ENCODE results near the gene HMG20A. TPM values are rescaled to one million over a fixed set of nuclear protein-coding genes. Genes with fewer than 3 reads are reported as not detected.

Gene HMG20A
- total RNA-seq, 2 donors from 2014 or later: 15.9 to 51.4 TPM

DNA sequence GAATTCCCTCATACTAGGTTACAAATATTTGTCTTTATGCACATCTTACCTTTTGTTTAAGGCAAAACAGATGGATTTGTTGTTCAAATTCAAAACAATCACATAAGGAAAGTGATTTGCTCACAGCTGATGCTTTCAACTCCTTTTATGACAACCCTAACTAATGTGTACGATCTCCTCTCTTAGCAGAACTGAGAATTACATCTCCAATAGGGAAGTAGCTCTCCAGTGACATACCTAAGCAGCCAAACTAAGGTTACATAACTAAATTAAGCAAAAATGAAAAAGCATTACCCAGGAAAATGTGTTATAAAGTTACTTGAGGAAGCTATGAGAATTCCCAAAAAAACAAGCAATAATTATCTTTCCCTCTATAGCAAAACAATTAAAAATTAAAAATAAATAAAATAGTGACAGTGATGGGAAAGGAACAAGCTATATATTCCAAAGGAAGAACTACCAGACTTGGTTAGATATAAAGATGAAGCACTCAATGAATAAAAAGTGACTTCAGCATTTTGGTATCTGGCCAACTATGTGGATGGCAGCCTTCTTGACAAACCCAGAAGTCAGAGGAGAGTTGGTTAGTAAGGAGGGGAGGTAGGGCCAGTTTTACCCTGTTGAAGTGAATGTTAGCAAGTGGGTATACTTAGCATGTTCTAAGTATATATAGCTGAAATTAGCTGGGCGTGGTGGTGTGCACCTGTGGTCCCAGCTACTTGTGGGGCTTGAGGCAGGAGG lies 33.2 kb upstream of the HMG20A start:
- Histone ChIP-seq H3K27ac (no peak overlapping the region), H3K4me1 (replicated peaks) (no peaks in the 10 kb centered on the region), H3K27me3 (replicated peaks; ENCODE audit: insufficient read depth) (no peaks in the 10 kb centered on the region), H3K4me3 (no peak overlapping the region), H3K36me3 (no peaks in the 10 kb centered on the region), H3K9me3 (no peaks in the 10 kb centered on the region)
- WGBS: 80% methylated on average over 2 of the region's 2 CpGs
- no peak for TF ChIP-seq POLR2AphosphoS5 (IDR thresholded peaks at IDR 0.05)
- TF ChIP-seq, protein P1, sequence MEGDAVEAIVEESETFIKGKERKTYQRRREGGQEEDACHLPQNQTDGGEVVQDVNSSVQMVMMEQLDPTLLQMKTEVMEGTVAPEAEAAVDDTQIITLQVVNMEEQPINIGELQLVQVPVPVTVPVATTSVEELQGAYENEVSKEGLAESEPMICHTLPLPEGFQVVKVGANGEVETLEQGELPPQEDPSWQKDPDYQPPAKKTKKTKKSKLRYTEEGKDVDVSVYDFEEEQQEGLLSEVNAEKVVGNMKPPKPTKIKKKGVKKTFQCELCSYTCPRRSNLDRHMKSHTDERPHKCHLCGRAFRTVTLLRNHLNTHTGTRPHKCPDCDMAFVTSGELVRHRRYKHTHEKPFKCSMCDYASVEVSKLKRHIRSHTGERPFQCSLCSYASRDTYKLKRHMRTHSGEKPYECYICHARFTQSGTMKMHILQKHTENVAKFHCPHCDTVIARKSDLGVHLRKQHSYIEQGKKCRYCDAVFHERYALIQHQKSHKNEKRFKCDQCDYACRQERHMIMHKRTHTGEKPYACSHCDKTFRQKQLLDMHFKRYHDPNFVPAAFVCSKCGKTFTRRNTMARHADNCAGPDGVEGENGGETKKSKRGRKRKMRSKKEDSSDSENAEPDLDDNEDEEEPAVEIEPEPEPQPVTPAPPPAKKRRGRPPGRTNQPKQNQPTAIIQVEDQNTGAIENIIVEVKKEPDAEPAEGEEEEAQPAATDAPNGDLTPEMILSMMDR (IDR thresholded peaks at IDR 0.05): no peak
- no peak for DNase-seq (ENCODE audit: low spot score)
- intact Hi-C loops (cut with DNase I): no loop called here

DNA sequence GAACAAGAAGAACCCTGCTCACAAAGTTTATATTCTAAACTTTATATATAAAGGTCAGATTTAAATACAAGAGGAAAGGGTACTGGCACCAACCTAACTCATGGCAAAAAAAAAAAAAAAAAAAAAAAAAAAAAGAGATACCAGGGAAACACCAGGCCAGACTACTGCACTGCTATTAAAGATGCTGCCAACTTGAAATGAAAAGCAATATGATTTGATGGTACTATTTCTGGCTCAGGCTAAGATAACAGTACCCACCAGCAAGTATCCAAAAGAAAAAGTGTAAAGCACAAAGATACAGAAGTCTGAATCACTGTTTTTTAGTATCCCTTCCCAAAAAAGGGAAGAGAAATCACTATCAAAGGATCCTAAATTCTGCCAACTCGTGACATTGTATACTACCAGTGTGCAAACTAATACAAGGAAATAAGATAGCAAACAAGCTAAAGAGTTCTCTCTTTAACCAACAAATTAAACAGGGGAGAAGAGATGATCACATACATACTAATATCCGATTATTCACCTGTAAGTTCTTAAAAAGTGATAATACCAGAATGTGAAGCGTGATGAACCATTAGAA lies 29.2 kb upstream of the HMG20A start:
- H3K27me3 ChIP-seq (replicated peaks; ENCODE audit: insufficient read depth): no peaks in the 10 kb centered on the region
- no peaks in the 10 kb centered on the region for H3K9me3 ChIP-seq
- H3K36me3 ChIP-seq: no peaks in the 10 kb centered on the region
- H3K27ac ChIP-seq: no peak overlapping the region
- H3K4me1 ChIP-seq (replicated peaks): no peaks in the 10 kb centered on the region
- no peak for DNase-seq (ENCODE audit: low spot score)
- TF ChIP-seq POLR2AphosphoS5 (IDR thresholded peaks at IDR 0.05) (no peak), POLR2A (IDR thresholded peaks at IDR 0.05) (no peak)
- TF ChIP-seq, protein P1 (IDR thresholded peaks at IDR 0.05): no peak
- no peak overlapping the region for H3K4me3 ChIP-seq
- 88% methylated on average over 3 of the region's 3 CpGs for WGBS
- intact Hi-C loops (cut with DNase I): no loop called here

DNA sequence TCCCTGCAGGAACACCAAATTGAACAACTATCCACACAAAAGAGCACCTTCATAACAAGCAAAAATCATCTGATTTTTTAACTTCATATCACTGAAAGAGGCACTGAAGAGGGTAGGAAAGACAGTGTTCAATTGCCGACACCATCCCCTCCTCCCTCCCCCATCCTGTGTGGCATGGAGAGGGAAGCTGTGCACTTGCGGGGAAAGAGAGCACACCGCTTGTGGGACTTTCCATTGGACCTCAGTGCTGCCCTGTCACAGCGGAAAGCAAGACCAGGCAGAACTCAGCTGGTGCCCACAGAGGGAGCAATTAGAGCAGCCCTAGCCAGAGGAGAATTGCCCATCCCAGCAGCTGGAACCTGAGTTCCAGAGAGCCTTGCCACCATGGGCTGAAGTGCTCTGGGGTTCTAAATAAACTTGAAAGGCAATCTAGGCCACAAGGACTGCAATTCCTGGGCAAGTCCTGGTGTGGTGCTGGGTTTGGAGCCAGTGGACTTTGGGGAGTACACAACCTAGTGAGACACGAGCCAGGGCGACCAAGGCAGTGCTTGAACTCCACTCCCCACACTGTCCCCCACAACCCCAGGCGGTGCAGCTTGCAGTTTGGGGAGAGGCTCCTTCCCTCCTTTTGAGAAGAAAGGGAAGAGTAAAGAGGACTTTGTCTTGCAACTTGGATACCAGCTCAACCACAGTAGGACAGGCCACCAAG lies 27.8 kb upstream of the HMG20A start:
- WGBS: 95% methylated on average over 7 of the region's 7 CpGs
- Histone ChIP-seq H3K4me1 (replicated peaks) (no peaks in the 10 kb centered on the region), H3K27me3 (replicated peaks; ENCODE audit: insufficient read depth) (no peaks in the 10 kb centered on the region), H3K9me3 (no peaks in the 10 kb centered on the region), H3K4me3 (no peak overlapping the region), H3K36me3 (no peaks in the 10 kb centered on the region), H3K27ac (no peak overlapping the region)
- intact Hi-C loops (cut with DNase I): no loop called here
- no peak for DNase-seq (ENCODE audit: low spot score)
- TF ChIP-seq POLR2A (IDR thresholded peaks at IDR 0.05) (no peak), POLR2AphosphoS5 (IDR thresholded peaks at IDR 0.05) (no peak)
- TF ChIP-seq, protein P1 (IDR thresholded peaks at IDR 0.05): no peak

DNA sequence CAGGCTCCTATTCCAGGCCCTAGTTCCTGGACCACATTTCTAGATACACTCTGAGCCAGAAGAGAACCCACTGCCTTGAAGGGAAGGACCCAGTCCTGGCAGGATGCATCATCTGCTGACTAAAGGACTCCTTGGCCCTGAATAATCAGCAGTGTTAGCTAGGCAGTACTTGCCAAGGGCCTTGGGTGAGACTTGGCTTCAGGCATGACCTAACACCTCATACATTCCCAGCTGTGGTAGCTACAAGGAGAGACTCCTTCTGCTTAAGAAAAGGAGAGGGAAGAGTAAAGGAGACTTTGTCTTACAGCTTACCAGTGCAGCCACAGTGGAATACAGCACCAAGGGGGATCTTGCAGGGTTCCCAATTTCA lies 27.2 kb upstream of the HMG20A start:
- TF ChIP-seq POLR2A (IDR thresholded peaks at IDR 0.05): no peak
- no peak for TF ChIP-seq POLR2AphosphoS5 (IDR thresholded peaks at IDR 0.05)
- TF ChIP-seq, protein P1 (IDR thresholded peaks at IDR 0.05): no peak
- H3K36me3 ChIP-seq: no peaks in the 10 kb centered on the region
- no peak overlapping the region for H3K4me3 ChIP-seq
- no peaks in the 10 kb centered on the region for H3K27me3 ChIP-seq (replicated peaks; ENCODE audit: insufficient read depth)
- H3K4me1 ChIP-seq (replicated peaks): no peaks in the 10 kb centered on the region
- DNase-seq (ENCODE audit: low spot score): no peak
- intact Hi-C loops (cut with DNase I): no loop called here
- no peaks in the 10 kb centered on the region for H3K9me3 ChIP-seq
- no peak overlapping the region for H3K27ac ChIP-seq

Data from prostate gland (tissue), 2 donors.